Subcutaneous adipose tissue (tissue), 4 donors: ENCODE data around the gene NKD2. TPM values are rescaled to one million over a fixed set of nuclear protein-coding genes. Genes with fewer than 3 reads are reported as not detected.

Experiments
- CTCF ChIP-seq: fragments of 450-650 bp; IDR thresholded peaks from one replicate; pipeline ENCODE4 v1.5.1; 2016; ENCODE audit warnings: low read depth, mild to moderate bottlenecking, control low read depth, antibody characterized with exemption, moderate library complexity
- total RNA-seq, 4 donors: library from RNA; depleted of rRNA; stranded (reverse); fragments of >200 nt; gene quantifications; one replicate each; pipeline ENCODE4 v1.1.0, GENCODE V29; 2016

Gene NKD2
- total RNA-seq, 4 donors from 2014 or later: 1.1 TPM; not detected in 3

DNA sequence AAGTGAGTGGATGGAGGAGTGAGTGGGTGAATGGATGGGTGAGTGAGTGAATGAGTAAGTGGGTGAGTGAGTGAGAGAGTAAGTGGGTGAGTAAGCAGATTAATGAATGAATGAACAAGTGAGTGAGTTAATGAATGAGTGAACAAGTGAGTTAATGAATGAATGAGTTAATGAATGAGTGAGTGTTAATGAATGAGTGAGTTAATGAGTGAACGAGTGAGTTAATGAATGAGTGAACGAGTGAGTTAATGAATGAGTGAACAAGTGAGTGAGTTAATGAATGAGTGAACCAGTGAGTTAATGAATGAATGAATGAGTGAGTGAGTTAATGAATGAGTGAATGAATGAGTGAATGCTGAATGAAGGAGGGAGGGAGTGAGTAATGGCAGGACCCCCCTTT, 26.4 kb downstream of the NKD2 start:
- TF ChIP-seq CTCF: no peak

- TF ChIP-seq CTCF: no peak
Measured at GRCh38 chr5:1035421-1036405, 27.1 kb downstream of the NKD2 start.

DNA sequence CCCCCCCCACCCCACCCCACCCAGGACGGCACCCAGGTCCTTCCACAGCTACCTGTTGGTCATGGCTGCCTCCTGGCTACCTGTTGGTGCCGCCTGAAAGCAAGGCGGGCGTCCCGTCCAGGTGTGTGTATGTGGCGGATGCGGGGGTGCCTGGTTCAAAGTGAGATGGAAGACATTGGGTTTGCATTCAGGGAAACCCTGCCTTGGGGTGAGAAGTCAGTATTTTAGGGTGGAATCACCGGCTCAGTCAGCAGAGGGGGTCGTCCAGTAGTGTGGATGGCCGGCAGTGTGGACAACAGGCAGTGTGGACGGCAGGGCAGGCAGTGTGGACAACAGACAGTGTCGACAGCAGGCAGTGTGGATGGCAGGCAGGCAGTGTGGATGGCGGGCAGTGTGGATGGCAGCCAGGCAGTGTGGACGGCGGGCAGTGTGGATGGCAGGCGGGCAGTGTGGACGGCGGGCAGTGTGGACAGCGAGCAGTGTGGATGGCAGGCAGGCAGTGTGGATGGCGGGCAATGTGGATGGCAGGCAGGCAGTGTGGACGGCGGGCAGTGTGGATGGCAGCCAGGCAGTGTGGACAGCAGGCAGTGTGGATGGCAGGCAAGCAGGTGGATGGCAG, 28.0 kb downstream of the NKD2 start:
- TF ChIP-seq CTCF: no peak

- TF ChIP-seq CTCF: no peak
Measured at GRCh38 chr5:1037123-1037670, 28.6 kb downstream of the NKD2 start.

DNA sequence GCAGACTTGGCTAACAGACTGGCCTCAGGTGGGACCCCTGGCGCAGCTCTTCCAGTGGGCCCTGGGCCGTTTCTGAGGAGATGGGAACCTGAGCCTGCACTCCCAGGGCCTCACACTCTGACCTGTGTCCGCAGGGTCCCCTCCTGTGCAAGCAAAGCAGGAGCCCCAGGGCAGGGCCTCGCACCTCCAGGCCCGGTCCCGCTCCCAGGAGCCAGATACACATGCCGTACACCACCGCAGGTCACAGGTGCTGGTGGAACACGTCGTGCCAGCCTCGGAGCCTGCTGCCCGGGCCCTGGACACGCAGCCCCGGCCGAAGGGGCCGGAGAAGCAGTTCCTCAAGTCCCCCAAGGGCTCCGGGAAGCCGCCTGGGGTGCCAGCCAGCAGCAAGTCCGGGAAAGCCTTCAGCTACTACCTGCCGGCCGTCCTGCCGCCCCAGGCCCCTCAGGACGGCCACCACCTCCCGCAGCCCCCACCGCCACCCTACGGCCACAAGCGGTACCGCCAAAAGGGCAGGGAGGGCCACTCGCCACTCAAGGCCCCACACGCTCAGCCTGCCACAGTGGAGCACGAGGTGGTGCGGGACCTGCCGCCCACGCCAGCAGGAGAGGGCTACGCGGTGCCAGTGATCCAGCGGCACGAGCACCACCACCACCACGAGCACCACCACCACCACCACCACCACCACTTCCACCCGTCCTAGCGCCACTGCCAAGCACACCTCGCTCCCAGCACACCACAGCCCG, 29.2 kb downstream of the NKD2 start:
- no peak for TF ChIP-seq CTCF

DNA sequence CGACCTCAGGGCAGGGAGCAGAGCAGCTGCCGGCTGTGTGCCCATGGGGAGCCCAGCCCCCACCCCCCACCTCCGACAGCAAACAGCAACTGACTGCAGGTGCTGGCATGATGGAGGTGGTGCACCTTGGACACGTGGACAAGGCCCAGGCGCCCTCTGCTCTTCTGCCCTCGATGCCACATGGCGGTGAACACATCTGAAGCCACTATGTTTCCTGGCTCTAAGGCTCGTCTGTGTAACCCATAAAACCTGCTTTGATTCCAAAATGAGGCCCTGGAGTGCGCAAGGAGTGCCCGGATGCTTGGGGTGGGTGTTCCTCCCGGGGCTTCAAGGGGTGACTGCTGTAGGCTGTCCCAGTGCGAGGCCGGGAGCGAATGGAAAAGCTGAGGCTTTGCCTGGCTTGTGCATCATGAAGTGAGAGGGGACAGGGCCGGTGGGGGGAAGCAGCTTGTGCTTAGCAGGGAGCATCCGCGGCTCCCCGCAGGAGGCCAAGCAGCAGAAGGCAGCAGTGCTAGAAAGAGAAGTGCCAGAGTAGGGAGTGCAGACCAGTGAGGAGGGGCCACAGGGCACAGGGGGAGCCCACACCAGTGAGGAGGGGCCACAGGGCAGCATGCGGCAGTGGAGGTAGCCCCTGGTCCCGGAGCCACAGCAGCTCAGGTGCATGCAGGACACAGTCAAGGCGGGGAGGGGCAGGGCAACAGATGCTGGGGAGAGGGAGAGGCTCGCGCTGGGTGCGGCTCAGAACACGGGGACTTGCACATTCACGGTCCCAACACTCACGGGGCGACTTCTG, 30.0 kb downstream of the NKD2 start:
- no peak for TF ChIP-seq CTCF
